Pancreas (tissue), 10 donors: Measurements from ENCODE around the gene ATXN1. TPM values are rescaled to one million over a fixed set of nuclear protein-coding genes. Genes with fewer than 3 reads are reported as not detected.
"Not testable (repeated sequence)": the region's sequence is repeated elsewhere in the genome, so short reads cannot be mapped to it uniquely, and the experiment has no call there.

Experiments used
- ATAC-seq, 4 donors: fragments of 200-7000 bp; cut with Tn5 transposase; one replicate each; pipeline versions ENCODE4 v1.8.0 to v1.9.1; 2020; ENCODE audit warnings: mild to moderate bottlenecking in 4 of 4, moderate library complexity in 4 of 4
- DNase-seq, 6 donors: peaks; one replicate each; pipeline ENCODE4 v3.0.0-alpha.2; 2020
- FAIRE-seq: peaks from 2 replicates; lab custom pipeline; 2012; peaks lifted over from hg19 to GRCh38; lab: Jason Lieb, UNC
- H3K27ac ChIP-seq, 4 donors: fragments of 200-600 bp; sonication (generic); 1 replicate in 3 of 4; 2 replicates in 1 of 4; pipeline versions ENCODE4 v1.5.0 to v1.8.0; 2020
- H3K27me3 ChIP-seq, 4 donors: fragments of 200-600 bp; one replicate each; pipeline ENCODE4 v1.8.0; 2021
- H3K36me3 ChIP-seq, 3 donors: fragments of 200-600 bp; sonication (generic) in 1 of 3; one replicate each; pipeline versions ENCODE4 v1.5.0 to v1.8.0; 2020 to 2021
- H3K4me1 ChIP-seq, 3 donors: fragments of 200-600 bp; one replicate each; pipeline ENCODE4 v1.8.0; 2021
- H3K4me3 ChIP-seq, 4 donors: fragments of 200-600 bp; sonication (generic) in 2 of 4; one replicate each; pipeline versions ENCODE4 v1.5.0 to v1.8.0; 2020 to 2021
- H3K9me3 ChIP-seq, 4 donors: fragments of 200-600 bp; one replicate each; pipeline ENCODE4 v1.8.0; 2021
- CTCF ChIP-seq, 4 donors: fragments of 200-600 bp; sonication (generic) in 3 of 4; IDR thresholded peaks; one replicate each; pipeline versions ENCODE4 v1.5.0 to v1.8.0; 2021; ENCODE audit warnings: antibody characterized with exemption in 4 of 4
- WGBS, 2 donors: extraction: QIAGEN DNeasy Blood & Tissue Kit; methylation state at CpG; one replicate each; pipeline ENCODE4 v1.1.7; 2013; 5-methylcytosine and 5-hydroxymethylcytosine counted together
- intact Hi-C, 3 donors: fragments of 100-400 bp; cut with DNase I; formaldehyde crosslinking; loops; one replicate each; pipeline versions ENCODE4 v1.11.1 to v1.14.2; 2022
- polyA plus RNA-seq, 2 donors: library from polyadenylated mRNA; stranded (reverse); fragments of 200-250 nt; gene quantifications; one replicate each; pipeline ENCODE4 v1.2.3, GENCODE V29; 2013
- total RNA-seq, 6 donors: library from RNA; stranded (reverse); fragmentation: NEBNext Ultra II Directional in 4 of 6; extraction: Animal tissue kit (Norgen Biotek cat#: 25700) in 4 of 6; gene quantifications; one replicate each; pipeline versions ENCODE4 v1.2.1 to v1.2.4, GENCODE V29; 2021 to 2023
- donor health status: healthy with polysubstance abuse.
- donor health status: DM: no; HTN: no; CAD: no; lungs with moderate emphysema.
- donor health status: DM: no; HTN: no; CAD: no.
- donor health status: control.
- donor health status: control.
- donor health status: Bipolar disorder and iron deficiency.
- donor health status: DM: yes; HTN: yes; CAD: no.
- donor health status: DM: no; HTN: no; CAD: no.
- donor health status: DM: no; HTN: no; CAD: no.
- donor health status: DM: yes; HTN: yes; CAD: no.

Gene ATXN1
- total and polyA plus RNA-seq, 8 donors = 4.9 to 38.6 (median 20.5) TPM

GRCh38 chr6:16711546-16712254, 49.6 kb downstream of the ATXN1 start:
- H3K27ac ChIP-seq = peak overlapping the region in 1 of 4 donors; percentile 68
- no peaks in the 10 kb centered on the region for H3K9me3 ChIP-seq
- ATAC-seq = peak in 1 of 4 donors; percentile 20
- TF ChIP-seq CTCF (IDR thresholded peaks at IDR 0.05) = no peak
- intact Hi-C loops = no loop called here
- 87 to 95% methylated on average over 8 of the region's 8 CpGs for WGBS, 2 donors
- H3K27me3 ChIP-seq = no peaks in the 10 kb centered on the region
- DNase-seq = no peak
- no peak overlapping the region for H3K4me3 ChIP-seq
- H3K4me1 ChIP-seq = peaks cover 0 to 13% (median 0%) of the 10 kb centered on the region in 3 donors
- no peaks in the 10 kb centered on the region for H3K36me3 ChIP-seq
- no peak for FAIRE-seq

GRCh38 chr6:16706911-16707783, 54.1 kb downstream of the ATXN1 start:
- DNase-seq (no peak), FAIRE-seq (no peak), ATAC-seq (peak in 1 of 4 donors; percentile 44)
- H3K36me3 ChIP-seq = no peaks in the 10 kb centered on the region
- intact Hi-C loops = no loop called here
- no peak for TF ChIP-seq CTCF (IDR thresholded peaks at IDR 0.05)
- H3K4me3 ChIP-seq = no peak overlapping the region
- 93 to 95% methylated on average over 3 of the region's 3 CpGs for WGBS, 2 donors
- peaks cover 0 to 8% (median 0%) of the 10 kb centered on the region in 3 donors for H3K4me1 ChIP-seq
- no peaks in the 10 kb centered on the region for H3K9me3 ChIP-seq
- H3K27ac ChIP-seq = no peak overlapping the region
- no peaks in the 10 kb centered on the region for H3K27me3 ChIP-seq

DNA sequence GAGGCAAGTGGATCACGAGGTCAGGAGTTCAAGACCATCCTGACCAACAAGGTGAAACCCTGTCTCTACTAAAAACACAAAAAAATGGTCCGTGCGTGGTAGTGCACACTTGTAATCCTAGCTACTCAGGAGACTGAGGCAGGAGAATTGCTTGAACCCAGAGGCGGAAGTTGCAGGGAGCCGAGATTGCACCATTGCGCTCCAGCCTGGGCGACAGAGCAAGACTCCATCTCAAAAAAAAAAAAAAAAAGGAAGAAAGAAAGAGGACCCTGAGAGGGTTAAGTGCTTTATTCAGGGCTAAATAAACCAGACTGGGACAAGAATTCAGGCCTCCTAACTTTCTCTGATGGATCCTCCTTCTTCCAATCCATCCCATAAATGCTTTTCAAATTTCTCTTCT, 54.8 kb downstream of the ATXN1 start:
- intact Hi-C loops, H3K9me3 ChIP-seq, H3K36me3 ChIP-seq, H3K27ac ChIP-seq, DNase-seq, H3K4me1 ChIP-seq, H3K27me3 ChIP-seq, H3K4me3 ChIP-seq, FAIRE-seq: not testable (repeated sequence)
- WGBS, 2 donors = 95 to 98% methylated on average over 7 of the region's 7 CpGs
- ATAC-seq = peak in 2 of 4 donors; percentile 40 to 42

- H3K27ac ChIP-seq = no peak overlapping the region
- 96 to 97% methylated on average over 4 of the region's 4 CpGs for WGBS, 2 donors
- TF ChIP-seq CTCF (IDR thresholded peaks at IDR 0.05) = no peak
- H3K36me3 ChIP-seq = no peaks in the 10 kb centered on the region
- FAIRE-seq = no peak
- H3K4me3 ChIP-seq = no peak overlapping the region
- no peak for DNase-seq
- intact Hi-C loops = no loop called here
- H3K9me3 ChIP-seq = no peaks in the 10 kb centered on the region
- ATAC-seq = no peak
- H3K4me1 ChIP-seq = peaks cover 0 to 8% (median 0%) of the 10 kb centered on the region in 3 donors
- H3K27me3 ChIP-seq = no peaks in the 10 kb centered on the region
Measured at GRCh38 chr6:16706029-16706428, 55.2 kb downstream of the ATXN1 start.

DNA sequence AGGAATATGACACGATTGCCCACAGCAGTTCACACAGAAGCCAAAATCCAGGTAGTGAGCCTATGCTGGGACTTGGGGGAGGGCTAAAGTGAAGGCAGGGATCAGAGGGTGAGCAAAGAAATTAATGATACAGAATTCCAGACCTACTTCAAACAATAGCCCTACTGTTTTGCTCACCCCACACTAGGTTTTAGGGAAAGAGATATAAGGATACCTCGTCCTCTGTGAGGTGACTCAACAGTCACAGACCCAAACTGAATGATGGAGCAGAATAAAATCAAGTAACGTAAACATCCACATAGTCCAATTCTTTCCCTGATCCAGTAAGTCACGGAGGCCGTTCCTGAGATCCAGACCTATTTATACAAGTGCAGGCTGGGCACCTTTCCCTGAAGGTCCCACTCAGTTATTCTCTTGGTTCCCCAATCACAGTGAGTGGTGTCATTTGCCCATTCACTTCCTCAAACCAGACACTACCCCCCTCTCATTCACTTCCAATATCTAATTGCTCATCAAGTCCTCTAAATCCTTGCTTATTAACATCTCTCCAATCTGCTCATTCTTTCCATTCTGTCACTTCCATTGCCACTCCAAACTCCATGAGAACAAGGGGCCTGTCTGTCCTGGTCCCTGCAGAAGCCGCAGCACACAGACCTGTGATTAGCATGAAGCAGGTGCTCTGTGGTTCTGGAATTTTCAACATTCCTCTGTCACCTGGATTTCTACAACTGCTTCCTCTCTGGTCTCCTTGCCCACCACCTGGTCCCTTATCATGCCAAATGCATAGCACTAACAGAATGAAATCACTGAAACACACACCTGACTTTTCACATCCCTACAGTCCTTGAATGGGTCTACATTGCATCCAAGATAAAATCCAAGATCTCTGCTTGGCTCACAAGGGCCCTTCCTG, 55.9 kb downstream of the ATXN1 start:
- Histone ChIP-seq H3K27me3 (no peaks in the 10 kb centered on the region), H3K27ac (no peak overlapping the region), H3K36me3 (no peaks in the 10 kb centered on the region), H3K4me3 (no peak overlapping the region), H3K9me3 (no peaks in the 10 kb centered on the region), H3K4me1 (peaks cover 0 to 8% (median 0%) of the 10 kb centered on the region in 3 donors)
- ATAC-seq = peak in 3 of 4 donors; percentile 21 to 56 (median 53)
- TF ChIP-seq CTCF (IDR thresholded peaks at IDR 0.05) = no peak
- FAIRE-seq = no peak
- no peak for DNase-seq
- WGBS, 2 donors = 58 to 64% methylated on average over 6 of the region's 6 CpGs
- intact Hi-C loops = no loop called here
